ENCODE results near the gene DUSP15. TPM values are rescaled to one million over a fixed set of nuclear protein-coding genes. Genes with fewer than 3 reads are reported as not detected.

The DUSP15 gene
- polyA plus RNA-seq, 4 donors: 1.4 to 10.2 (median 2.9) TPM; not detected in 1

- H3K4me3 ChIP-seq (ENCODE audit: low read depth in 1 of 3, low read length in 3 of 3): no peak overlapping the region
- DNase-seq: no peak
- FAIRE-seq: no peak
- H3K27ac ChIP-seq (ENCODE audit: low read depth in 1 of 3, low read length in 2 of 3): peak overlapping the region in 1 of 3 donors; percentile 0
- no peaks in the 10 kb centered on the region for H3K4me1 ChIP-seq (ENCODE audit: control insufficient read depth in 3 of 3, insufficient read depth in 2 of 3, low read depth in 1 of 3, low read length in 2 of 3)
- H3K27me3 ChIP-seq (ENCODE audit: control insufficient read depth in 3 of 3, insufficient read depth in 3 of 3, low read length in 3 of 3): peaks cover 0 to 3% (median 0%) of the 10 kb centered on the region in 3 donors
- no peaks in the 10 kb centered on the region for H3K36me3 ChIP-seq (ENCODE audit: control insufficient read depth in 3 of 3, insufficient read depth in 2 of 3, low read depth in 1 of 3, low read length in 3 of 3)
- WGBS, 3 donors: 57 to 69% (median 66%) methylated on average over 12 of the region's 12 CpGs
- H3K9me3 ChIP-seq (ENCODE audit: control insufficient read depth in 2 of 2, insufficient read depth in 1 of 2, low read depth in 1 of 2, low read length in 1 of 2): no peaks in the 10 kb centered on the region
These were observed 27.7 kb downstream of the DUSP15 start for GRCh38 chr20:31842471-31843157.

- DNase-seq: no peak
- FAIRE-seq: no peak
These were observed 28.4 kb downstream of the DUSP15 start for GRCh38 chr20:31841928-31842327.

GRCh38 chr20:31840906-31841816, 29.2 kb downstream of the DUSP15 start:
- 67 to 72% (median 69%) methylated on average over 15 of the region's 15 CpGs for WGBS, 3 donors
- Histone ChIP-seq H3K36me3 (ENCODE audit: control insufficient read depth in 3 of 3, insufficient read depth in 2 of 3, low read depth in 1 of 3, low read length in 3 of 3) (no peaks in the 10 kb centered on the region), H3K4me3 (ENCODE audit: low read depth in 1 of 3, low read length in 3 of 3) (no peak overlapping the region), H3K27ac (ENCODE audit: low read depth in 1 of 3, low read length in 2 of 3) (no peak overlapping the region), H3K9me3 (ENCODE audit: control insufficient read depth in 2 of 2, insufficient read depth in 1 of 2, low read depth in 1 of 2, low read length in 1 of 2) (no peaks in the 10 kb centered on the region), H3K27me3 (ENCODE audit: control insufficient read depth in 3 of 3, insufficient read depth in 3 of 3, low read length in 3 of 3) (no peaks in the 10 kb centered on the region), H3K4me1 (ENCODE audit: control insufficient read depth in 3 of 3, insufficient read depth in 2 of 3, low read depth in 1 of 3, low read length in 2 of 3) (peaks cover 0 to 3% (median 0%) of the 10 kb centered on the region in 3 donors)
- no peak for DNase-seq
- FAIRE-seq: no peak

More at GRCh38 chr20:31841928-31842327, 28.4 kb downstream of the DUSP15 start:
- Histone ChIP-seq H3K36me3 (ENCODE audit: control insufficient read depth in 3 of 3, insufficient read depth in 2 of 3, low read depth in 1 of 3, low read length in 3 of 3) (no peaks in the 10 kb centered on the region), H3K9me3 (ENCODE audit: control insufficient read depth in 2 of 2, insufficient read depth in 1 of 2, low read depth in 1 of 2, low read length in 1 of 2) (no peaks in the 10 kb centered on the region), H3K4me1 (ENCODE audit: control insufficient read depth in 3 of 3, insufficient read depth in 2 of 3, low read depth in 1 of 3, low read length in 2 of 3) (no peaks in the 10 kb centered on the region), H3K27me3 (ENCODE audit: control insufficient read depth in 3 of 3, insufficient read depth in 3 of 3, low read length in 3 of 3) (no peaks in the 10 kb centered on the region), H3K4me3 (ENCODE audit: low read depth in 1 of 3, low read length in 3 of 3) (no peak overlapping the region), H3K27ac (ENCODE audit: low read depth in 1 of 3, low read length in 2 of 3) (no peak overlapping the region)
- 25 to 50% (median 45%) methylated on average over 8 of the region's 8 CpGs for WGBS, 3 donors

- Histone ChIP-seq H3K4me3 (ENCODE audit: low read depth in 1 of 3, low read length in 3 of 3) (no peak overlapping the region), H3K4me1 (ENCODE audit: control insufficient read depth in 3 of 3, insufficient read depth in 2 of 3, low read depth in 1 of 3, low read length in 2 of 3) (peaks cover 0 to 11% (median 0%) of the 10 kb centered on the region in 3 donors), H3K36me3 (ENCODE audit: control insufficient read depth in 3 of 3, insufficient read depth in 2 of 3, low read depth in 1 of 3, low read length in 3 of 3) (no peaks in the 10 kb centered on the region), H3K9me3 (ENCODE audit: control insufficient read depth in 2 of 2, insufficient read depth in 1 of 2, low read depth in 1 of 2, low read length in 1 of 2) (no peaks in the 10 kb centered on the region), H3K27ac (ENCODE audit: low read depth in 1 of 3, low read length in 2 of 3) (no peak overlapping the region), H3K27me3 (ENCODE audit: control insufficient read depth in 3 of 3, insufficient read depth in 3 of 3, low read length in 3 of 3) (no peaks in the 10 kb centered on the region)
- FAIRE-seq (no peak), DNase-seq (no peak)
- WGBS, 3 donors: 62 to 71% (median 64%) methylated on average over 5 of the region's 5 CpGs
These were observed 30.4 kb downstream of the DUSP15 start for GRCh38 chr20:31839782-31840487.

GRCh38 chr20:31838646-31839292, 31.6 kb downstream of the DUSP15 start:
- 74 to 85% (median 77%) methylated on average over 9 of the region's 9 CpGs for WGBS, 3 donors
- FAIRE-seq: no peak
- no peak overlapping the region for H3K27ac ChIP-seq (ENCODE audit: low read depth in 1 of 3, low read length in 2 of 3)
- H3K4me3 ChIP-seq (ENCODE audit: low read depth in 1 of 3, low read length in 3 of 3): no peak overlapping the region
- DNase-seq: no peak
- H3K9me3 ChIP-seq (ENCODE audit: control insufficient read depth in 2 of 2, insufficient read depth in 1 of 2, low read depth in 1 of 2, low read length in 1 of 2): no peaks in the 10 kb centered on the region
- H3K27me3 ChIP-seq (ENCODE audit: control insufficient read depth in 3 of 3, insufficient read depth in 3 of 3, low read length in 3 of 3): no peaks in the 10 kb centered on the region
- H3K36me3 ChIP-seq (ENCODE audit: control insufficient read depth in 3 of 3, insufficient read depth in 2 of 3, low read depth in 1 of 3, low read length in 3 of 3): no peaks in the 10 kb centered on the region
- peaks cover 0 to 11% (median 0%) of the 10 kb centered on the region in 3 donors for H3K4me1 ChIP-seq (ENCODE audit: control insufficient read depth in 3 of 3, insufficient read depth in 2 of 3, low read depth in 1 of 3, low read length in 2 of 3)

- H3K4me1 ChIP-seq (ENCODE audit: control insufficient read depth in 3 of 3, insufficient read depth in 2 of 3, low read depth in 1 of 3, low read length in 2 of 3): peaks cover 0 to 11% (median 0%) of the 10 kb centered on the region in 3 donors
- no peaks in the 10 kb centered on the region for H3K9me3 ChIP-seq (ENCODE audit: control insufficient read depth in 2 of 2, insufficient read depth in 1 of 2, low read depth in 1 of 2, low read length in 1 of 2)
- no peak overlapping the region for H3K4me3 ChIP-seq (ENCODE audit: low read depth in 1 of 3, low read length in 3 of 3)
- no peaks in the 10 kb centered on the region for H3K36me3 ChIP-seq (ENCODE audit: control insufficient read depth in 3 of 3, insufficient read depth in 2 of 3, low read depth in 1 of 3, low read length in 3 of 3)
- FAIRE-seq (no peak), DNase-seq (no peak)
- 54 to 60% (median 59%) methylated on average over 3 of the region's 3 CpGs for WGBS, 3 donors
- H3K27ac ChIP-seq (ENCODE audit: low read depth in 1 of 3, low read length in 2 of 3): no peak overlapping the region
- H3K27me3 ChIP-seq (ENCODE audit: control insufficient read depth in 3 of 3, insufficient read depth in 3 of 3, low read length in 3 of 3): no peaks in the 10 kb centered on the region
These were observed 32.4 kb downstream of the DUSP15 start for GRCh38 chr20:31837896-31838397.

- DNase-seq: no peak
- WGBS, 3 donors: 69 to 76% (median 76%) methylated on average over 5 of the region's 5 CpGs
- no peaks in the 10 kb centered on the region for H3K27me3 ChIP-seq (ENCODE audit: control insufficient read depth in 3 of 3, insufficient read depth in 3 of 3, low read length in 3 of 3)
- peaks cover 0 to 11% (median 0%) of the 10 kb centered on the region in 3 donors for H3K4me1 ChIP-seq (ENCODE audit: control insufficient read depth in 3 of 3, insufficient read depth in 2 of 3, low read depth in 1 of 3, low read length in 2 of 3)
- no peaks in the 10 kb centered on the region for H3K9me3 ChIP-seq (ENCODE audit: control insufficient read depth in 2 of 2, insufficient read depth in 1 of 2, low read depth in 1 of 2, low read length in 1 of 2)
- no peaks in the 10 kb centered on the region for H3K36me3 ChIP-seq (ENCODE audit: control insufficient read depth in 3 of 3, insufficient read depth in 2 of 3, low read depth in 1 of 3, low read length in 3 of 3)
- no peak for FAIRE-seq
- no peak overlapping the region for H3K27ac ChIP-seq (ENCODE audit: low read depth in 1 of 3, low read length in 2 of 3)
- H3K4me3 ChIP-seq (ENCODE audit: low read depth in 1 of 3, low read length in 3 of 3): no peak overlapping the region
These were observed 33.3 kb downstream of the DUSP15 start for GRCh38 chr20:31836853-31837608.
